Measurements from ENCODE around the gene PTGER2. TPM values are rescaled to one million over a fixed set of nuclear protein-coding genes. Genes with fewer than 3 reads are reported as not detected.

The PTGER2 gene
- total RNA-seq, 1 experiment from 2014 or later: 0.12 TPM

- BruUV-seq (replicated peaks): no TSS peak
- peak overlapping the region; percentile 47 for H3K4me3 Mint-ChIP-seq (ENCODE audit: unreplicated experiment)
- peak overlapping the region; percentile 94 for H3K27ac Mint-ChIP-seq (ENCODE audit: low read depth, unreplicated experiment)
These were observed 41.4 kb downstream of the PTGER2 start for GRCh38 chr14:52355526-52355925.

GRCh38 chr14:52356025-52356424 lies 41.9 kb downstream of the PTGER2 start:
- CTCF ChIA-PET: no interaction called here
- POLR2A ChIA-PET: interaction anchor here (0.6 to 1.2 kb wide), 4 partner anchors 9 to 96 kb away, joined by 3 to 4 read pairs (median 3); no protein-coding TSS in a partner anchor
- H3K9me3 Mint-ChIP-seq (ENCODE audit: unreplicated experiment): no peaks in the 10 kb centered on the region
- H3K27ac Mint-ChIP-seq (ENCODE audit: low read depth, unreplicated experiment): peak overlapping the region; percentile 94
- no TSS peak for BruUV-seq (replicated peaks)
- peak; percentile 94 for DNase-seq (ENCODE audit: unreplicated experiment)
- intact Hi-C loops (cut with micrococcal nuclease): no loop called here
- peak overlapping the region; percentile 47 for H3K4me3 Mint-ChIP-seq (ENCODE audit: unreplicated experiment)
- H3K4me1 Mint-ChIP-seq (ENCODE audit: insufficient read depth, unreplicated experiment): peaks cover 39% of the 10 kb centered on the region
- no peaks in the 10 kb centered on the region for H3K27me3 Mint-ChIP-seq (ENCODE audit: insufficient read depth, unreplicated experiment)
- no peaks in the 10 kb centered on the region for H3K36me3 Mint-ChIP-seq (ENCODE audit: insufficient read depth, unreplicated experiment)
- no peak for TF ChIP-seq CTCF (IDR thresholded peaks at IDR 0.05; ENCODE audit: unreplicated experiment)

More at GRCh38 chr14:52355526-52355925, 41.4 kb downstream of the PTGER2 start:
- Mint-ChIP-seq H3K9me3 (ENCODE audit: unreplicated experiment) (no peaks in the 10 kb centered on the region), H3K36me3 (ENCODE audit: insufficient read depth, unreplicated experiment) (no peaks in the 10 kb centered on the region), H3K27me3 (ENCODE audit: insufficient read depth, unreplicated experiment) (no peaks in the 10 kb centered on the region), H3K4me1 (ENCODE audit: insufficient read depth, unreplicated experiment) (peaks cover 40% of the 10 kb centered on the region)
- no peak for TF ChIP-seq CTCF (IDR thresholded peaks at IDR 0.05; ENCODE audit: unreplicated experiment)
- DNase-seq (ENCODE audit: unreplicated experiment): peak; percentile 36
- POLR2A ChIA-PET: interaction anchor here (0.7 to 1.2 kb wide), 3 partner anchors 13 to 97 kb away, joined by 3 to 4 read pairs (median 3); no protein-coding TSS in a partner anchor
- CTCF ChIA-PET: no interaction called here
- intact Hi-C loops (cut with micrococcal nuclease): no loop called here

- Mint-ChIP-seq H3K9me3 (ENCODE audit: unreplicated experiment) (no peaks in the 10 kb centered on the region), H3K27me3 (ENCODE audit: insufficient read depth, unreplicated experiment) (no peaks in the 10 kb centered on the region), H3K27ac (ENCODE audit: low read depth, unreplicated experiment) (no peak overlapping the region), H3K4me3 (ENCODE audit: unreplicated experiment) (no peak overlapping the region), H3K36me3 (ENCODE audit: insufficient read depth, unreplicated experiment) (no peaks in the 10 kb centered on the region), H3K4me1 (ENCODE audit: insufficient read depth, unreplicated experiment) (peaks cover 22% of the 10 kb centered on the region)
- DNase-seq (ENCODE audit: unreplicated experiment): no peak
- CTCF ChIA-PET: no interaction called here
- POLR2A ChIA-PET: no interaction called here
- no peak for TF ChIP-seq CTCF (IDR thresholded peaks at IDR 0.05; ENCODE audit: unreplicated experiment)
- BruUV-seq (replicated peaks): no TSS peak
- intact Hi-C loops (cut with micrococcal nuclease): no loop called here
These were observed 46.7 kb downstream of the PTGER2 start for GRCh38 chr14:52360831-52361230.

GRCh38 chr14:52363041-52363704 lies 49.1 kb downstream of the PTGER2 start:
- POLR2A ChIA-PET: interaction anchor here (0.6 to 1.2 kb wide), 3 partner anchors 18 to 86 kb away, joined by 3 to 6 read pairs (median 3); no protein-coding TSS in a partner anchor
- intact Hi-C loops (cut with micrococcal nuclease): no loop called here
- H3K36me3 Mint-ChIP-seq (ENCODE audit: insufficient read depth, unreplicated experiment): no peaks in the 10 kb centered on the region
- no TSS peak for BruUV-seq (replicated peaks)
- DNase-seq (ENCODE audit: unreplicated experiment): no peak
- no peaks in the 10 kb centered on the region for H3K27me3 Mint-ChIP-seq (ENCODE audit: insufficient read depth, unreplicated experiment)
- TF ChIP-seq CTCF (IDR thresholded peaks at IDR 0.05; ENCODE audit: unreplicated experiment): no peak
- no peak overlapping the region for H3K4me3 Mint-ChIP-seq (ENCODE audit: unreplicated experiment)
- H3K4me1 Mint-ChIP-seq (ENCODE audit: insufficient read depth, unreplicated experiment): peaks cover 19% of the 10 kb centered on the region
- CTCF ChIA-PET: no interaction called here
- no peaks in the 10 kb centered on the region for H3K9me3 Mint-ChIP-seq (ENCODE audit: unreplicated experiment)
- no peak overlapping the region for H3K27ac Mint-ChIP-seq (ENCODE audit: low read depth, unreplicated experiment)
